ENCODE measurements around the gene ADPRH.

DNA sequence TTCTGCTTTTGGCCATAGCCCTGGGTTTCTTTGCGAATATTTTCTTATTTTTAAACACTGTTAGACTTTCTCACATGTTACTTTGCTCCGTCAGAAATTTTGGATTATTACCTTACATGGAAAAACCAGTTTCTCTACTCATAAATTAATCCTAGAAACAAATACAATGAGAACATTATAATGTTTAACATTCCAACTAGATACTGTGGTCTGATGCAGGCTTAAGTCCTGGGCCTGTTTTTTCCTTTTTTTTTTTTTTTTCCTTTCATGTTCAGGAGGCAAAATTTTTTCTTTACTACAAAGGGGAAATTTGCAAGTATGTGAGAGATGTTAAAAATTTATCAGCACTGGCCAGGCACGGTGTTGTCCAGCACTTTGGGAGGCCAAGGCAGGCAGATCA, 52.2 kb downstream of the ADPRH start:
- TF ChIP-seq CTCF (conservative IDR thresholded peaks at IDR 0.05; ENCODE audit: low read length) (no peak), EZH2phosphoT487 (IDR thresholded peaks at IDR 0.05; ENCODE audit: borderline replicate concordance) (no peak)

Data from Loucy (cell line).